Measurements from ENCODE around the gene KRT81.
"Not testable (repeated sequence)": the region's sequence is repeated elsewhere in the genome, so short reads cannot be mapped to it uniquely, and the experiment has no call there.

The KRT81 gene

GRCh38 chr12:52293926-52294325 is 2.6 kb upstream of the KRT81 start:
- DNase-seq = no peak

GRCh38 chr12:52290483-52291134 is 725 bp downstream of the KRT81 start:
- DNase-seq = not testable (repeated sequence)

GRCh38 chr12:52287816-52288805 is 3.2 kb downstream of the KRT81 start:
- DNase-seq = peak; percentile 47

GRCh38 chr12:52286857-52287785 is 4.2 kb downstream of the KRT81 start:
- not testable (repeated sequence) for DNase-seq

GRCh38 chr12:52285851-52286530 is 5.3 kb downstream of the KRT81 start:
- no peak for DNase-seq

GRCh38 chr12:52285172-52285745 is 6.1 kb downstream of the KRT81 start:
- DNase-seq = no peak

- DNase-seq = peak; percentile 8
These were observed 6.7 kb downstream of the KRT81 start for GRCh38 chr12:52284562-52285171.

- DNase-seq = no peak
These were observed 10.4 kb downstream of the KRT81 start for GRCh38 chr12:52280796-52281560.

GRCh38 chr12:52280319-52280795 is 11.0 kb downstream of the KRT81 start:
- no peak for DNase-seq

- no peak for DNase-seq
These were observed 11.7 kb downstream of the KRT81 start for GRCh38 chr12:52279422-52280318.

- peak; percentile 78 for DNase-seq
These were observed 12.5 kb downstream of the KRT81 start for GRCh38 chr12:52278575-52279421.

- DNase-seq = peak; percentile 7
These were observed 13.7 kb downstream of the KRT81 start for GRCh38 chr12:52277486-52278245.

- DNase-seq = no peak
These were observed 15.6 kb downstream of the KRT81 start for GRCh38 chr12:52275686-52276085.

GRCh38 chr12:52274521-52275120 is 16.7 kb downstream of the KRT81 start, which contains the start of gene KRT86:
KRT86 (plus strand) TSS chr12:52274645; CDS start chr12:52301917, 27,272 bp downstream.
- no peak for DNase-seq

- DNase-seq = no peak
These were observed 20.2 kb downstream of the KRT81 start for GRCh38 chr12:52271158-52271557.

GRCh38 chr12:52270541-52271070 is 20.7 kb downstream of the KRT81 start:
- DNase-seq = no peak

GRCh38 chr12:52268212-52268611 is 23.1 kb downstream of the KRT81 start:
- DNase-seq = no peak
